ENCODE data around the gene PRRX2. TPM values are rescaled to one million over a fixed set of nuclear protein-coding genes. Genes with fewer than 3 reads are reported as not detected.
A peak's percentile ranks its signal among the peaks of the same experiment; 100 is the strongest.
"Not testable (repeated sequence)": the region's sequence is repeated elsewhere in the genome, so short reads cannot be mapped to it uniquely, and the experiment has no call there.

Gene PRRX2
- total RNA-seq, 2 donors from 2014 or later, result 1.0 TPM; not detected in 1

DNA sequence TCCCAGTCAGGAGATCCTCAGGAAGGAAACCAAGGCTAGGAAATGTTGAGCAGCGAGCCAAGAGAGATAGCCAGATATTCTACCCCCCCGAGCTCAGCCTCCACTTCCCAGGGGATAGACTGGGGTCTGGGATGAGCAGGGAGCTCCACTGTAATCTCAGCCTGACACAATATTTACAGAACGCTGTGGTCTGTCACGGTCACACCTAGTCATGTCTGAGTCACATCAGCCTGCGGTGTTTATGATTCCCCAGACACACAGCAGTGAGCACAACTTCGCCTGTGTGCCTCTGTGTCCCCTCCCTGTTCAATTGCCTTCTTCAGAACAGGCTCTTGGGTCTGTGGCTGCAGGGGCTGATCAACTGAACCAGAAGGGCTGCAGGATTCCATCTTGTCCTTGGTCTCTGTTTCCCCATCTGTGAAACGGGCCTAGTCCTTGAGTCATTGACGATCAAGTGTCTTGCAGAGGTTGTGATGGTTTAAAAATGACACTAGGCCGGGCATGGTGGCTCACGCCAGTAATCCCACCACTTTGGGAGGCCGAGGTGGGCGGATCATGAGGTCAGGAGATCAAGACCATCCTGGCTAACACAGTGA is 8.6 kb upstream of the PRRX2 start:
- 64 to 70% methylated on average over 9 to 12 of the region's 12 CpGs for WGBS, 2 donors
- no peak overlapping the region for H3K4me3 ChIP-seq
- H3K27ac ChIP-seq, result no peak overlapping the region
- TF ChIP-seq, protein P1, sequence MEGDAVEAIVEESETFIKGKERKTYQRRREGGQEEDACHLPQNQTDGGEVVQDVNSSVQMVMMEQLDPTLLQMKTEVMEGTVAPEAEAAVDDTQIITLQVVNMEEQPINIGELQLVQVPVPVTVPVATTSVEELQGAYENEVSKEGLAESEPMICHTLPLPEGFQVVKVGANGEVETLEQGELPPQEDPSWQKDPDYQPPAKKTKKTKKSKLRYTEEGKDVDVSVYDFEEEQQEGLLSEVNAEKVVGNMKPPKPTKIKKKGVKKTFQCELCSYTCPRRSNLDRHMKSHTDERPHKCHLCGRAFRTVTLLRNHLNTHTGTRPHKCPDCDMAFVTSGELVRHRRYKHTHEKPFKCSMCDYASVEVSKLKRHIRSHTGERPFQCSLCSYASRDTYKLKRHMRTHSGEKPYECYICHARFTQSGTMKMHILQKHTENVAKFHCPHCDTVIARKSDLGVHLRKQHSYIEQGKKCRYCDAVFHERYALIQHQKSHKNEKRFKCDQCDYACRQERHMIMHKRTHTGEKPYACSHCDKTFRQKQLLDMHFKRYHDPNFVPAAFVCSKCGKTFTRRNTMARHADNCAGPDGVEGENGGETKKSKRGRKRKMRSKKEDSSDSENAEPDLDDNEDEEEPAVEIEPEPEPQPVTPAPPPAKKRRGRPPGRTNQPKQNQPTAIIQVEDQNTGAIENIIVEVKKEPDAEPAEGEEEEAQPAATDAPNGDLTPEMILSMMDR (IDR thresholded peaks at IDR 0.05), result no peak
- no peak for TF ChIP-seq POLR2A (IDR thresholded peaks at IDR 0.05)
- no peaks in the 10 kb centered on the region for H3K27me3 ChIP-seq
- no peaks in the 10 kb centered on the region for H3K9me3 ChIP-seq
- H3K36me3 ChIP-seq (replicated peaks in 1 of 2; ENCODE audit: insufficient read depth in 1 of 2, low read depth in 2 of 2), result no peaks in the 10 kb centered on the region
- ATAC-seq, result no peak
- intact Hi-C loops (cut with DNase I), result loop anchor here (10.0 kb wide), 1 partner anchor 118 kb away; no protein-coding TSS in a partner anchor
- H3K4me1 ChIP-seq, result peaks cover 3% of the 10 kb centered on the region
- DNase-seq, result no peak

DNA sequence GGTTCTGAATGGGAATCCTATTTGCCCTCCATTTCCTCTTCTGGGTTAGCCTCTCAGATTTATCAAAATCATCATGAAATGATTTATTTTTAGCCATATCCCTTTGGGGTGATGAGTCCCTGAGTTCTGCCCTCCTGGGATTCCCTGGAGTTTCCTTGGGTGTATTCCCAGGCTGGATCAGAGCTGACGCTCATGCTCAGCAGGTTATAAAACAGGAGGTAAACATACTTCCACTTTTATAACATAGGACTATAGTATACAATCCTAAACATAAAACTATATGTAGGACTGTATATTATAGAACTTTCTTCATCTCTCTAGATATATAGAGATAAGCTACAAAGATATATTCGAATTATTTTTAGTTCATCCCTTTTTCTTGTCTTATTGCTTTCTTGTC is 4.4 kb upstream of the PRRX2 start:
- Histone ChIP-seq H3K4me1 (peaks cover 6% of the 10 kb centered on the region), H3K27ac (no peak overlapping the region), H3K4me3 (no peak overlapping the region), H3K9me3 (no peaks in the 10 kb centered on the region), H3K36me3 (replicated peaks in 1 of 2; ENCODE audit: insufficient read depth in 1 of 2, low read depth in 2 of 2) (no peaks in the 10 kb centered on the region), H3K27me3 (peaks cover 0 to 6% of the 10 kb centered on the region in 2 donors)
- DNase-seq, result no peak
- TF ChIP-seq POLR2A (IDR thresholded peaks at IDR 0.05), result no peak
- TF ChIP-seq, protein P1 (IDR thresholded peaks at IDR 0.05), result no peak
- no peak for ATAC-seq
- WGBS, 2 donors, result 79 to 83% methylated on average over 2 of the region's 2 CpGs
- intact Hi-C loops (cut with DNase I), result no loop called here

DNA sequence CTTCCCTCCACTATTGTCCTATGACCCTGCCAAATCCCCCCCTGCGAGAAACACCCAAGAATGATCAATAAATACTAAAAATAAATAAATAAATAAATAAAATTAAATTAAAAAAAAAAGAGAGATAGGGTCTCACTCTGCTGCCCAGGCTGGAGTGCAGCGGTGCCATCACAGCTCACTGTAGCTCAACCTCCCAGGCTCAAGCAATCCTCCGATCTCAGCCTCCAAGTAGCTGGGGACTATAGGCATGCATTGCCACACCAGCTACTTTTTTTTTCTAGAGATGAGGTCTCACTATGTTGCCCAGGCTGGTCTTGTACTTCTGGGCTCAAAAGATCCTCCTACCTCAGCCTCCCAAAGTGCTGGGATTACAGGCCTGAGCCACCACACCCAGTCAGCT is 3.2 kb upstream of the PRRX2 start:
- H3K27me3 ChIP-seq; DNase-seq; H3K4me1 ChIP-seq; H3K9me3 ChIP-seq; intact Hi-C loops (cut with DNase I); H3K27ac ChIP-seq; H3K4me3 ChIP-seq; H3K36me3 ChIP-seq (replicated peaks in 1 of 2; ENCODE audit: insufficient read depth in 1 of 2, low read depth in 2 of 2); ATAC-seq: not testable (repeated sequence)
- 65 to 66% methylated on average over 3 of the region's 3 CpGs for WGBS, 2 donors

DNA sequence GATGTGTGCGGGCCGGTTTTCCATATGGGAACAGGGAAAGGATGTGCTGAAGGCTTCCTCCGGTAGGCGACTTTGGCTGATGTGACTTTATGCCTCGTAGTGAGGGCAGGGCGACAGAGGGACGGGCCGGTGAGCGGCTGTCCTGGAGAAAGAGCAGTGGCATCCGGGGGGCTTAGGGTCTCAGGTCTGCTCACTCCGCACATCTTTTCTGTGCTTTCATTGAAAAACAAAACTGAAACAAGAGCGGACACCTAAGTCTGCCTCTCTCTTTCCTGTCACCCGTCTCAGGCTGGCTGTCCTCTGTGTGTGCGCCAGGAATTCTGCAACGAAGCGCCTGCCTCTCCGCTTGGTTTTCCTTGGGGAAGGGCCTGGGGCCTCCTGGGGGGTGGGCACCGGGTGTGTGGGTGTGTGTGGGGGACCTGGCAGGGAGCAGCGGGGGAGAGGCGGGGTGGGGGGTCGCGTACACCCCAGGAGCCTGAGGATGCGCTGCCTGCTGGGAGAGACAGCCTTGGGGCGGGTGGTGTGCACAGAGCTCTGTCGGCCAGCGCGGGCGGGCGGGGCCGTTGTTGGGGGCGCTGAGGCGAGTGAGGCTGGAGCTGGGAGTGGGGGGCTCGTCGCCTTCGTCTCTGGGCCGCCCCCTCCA is 580 bp upstream of the PRRX2 start:
- peaks cover 6% of the 10 kb centered on the region for H3K4me1 ChIP-seq
- H3K4me3 ChIP-seq, result no peak overlapping the region
- DNase-seq, result no peak
- WGBS, 2 donors, result 15 to 18% methylated on average over 24 to 34 of the region's 36 CpGs
- intact Hi-C loops (cut with DNase I), result no loop called here
- no peaks in the 10 kb centered on the region for H3K9me3 ChIP-seq
- ATAC-seq, result peak; percentile 20
- TF ChIP-seq POLR2A (IDR thresholded peaks at IDR 0.05), result no peak
- TF ChIP-seq, protein P1 (IDR thresholded peaks at IDR 0.05), result no peak
- H3K27me3 ChIP-seq, result peaks cover 0 to 6% of the 10 kb centered on the region in 2 donors
- H3K27ac ChIP-seq, result no peak overlapping the region
- no peaks in the 10 kb centered on the region for H3K36me3 ChIP-seq (replicated peaks in 1 of 2; ENCODE audit: insufficient read depth in 1 of 2, low read depth in 2 of 2)

DNA sequence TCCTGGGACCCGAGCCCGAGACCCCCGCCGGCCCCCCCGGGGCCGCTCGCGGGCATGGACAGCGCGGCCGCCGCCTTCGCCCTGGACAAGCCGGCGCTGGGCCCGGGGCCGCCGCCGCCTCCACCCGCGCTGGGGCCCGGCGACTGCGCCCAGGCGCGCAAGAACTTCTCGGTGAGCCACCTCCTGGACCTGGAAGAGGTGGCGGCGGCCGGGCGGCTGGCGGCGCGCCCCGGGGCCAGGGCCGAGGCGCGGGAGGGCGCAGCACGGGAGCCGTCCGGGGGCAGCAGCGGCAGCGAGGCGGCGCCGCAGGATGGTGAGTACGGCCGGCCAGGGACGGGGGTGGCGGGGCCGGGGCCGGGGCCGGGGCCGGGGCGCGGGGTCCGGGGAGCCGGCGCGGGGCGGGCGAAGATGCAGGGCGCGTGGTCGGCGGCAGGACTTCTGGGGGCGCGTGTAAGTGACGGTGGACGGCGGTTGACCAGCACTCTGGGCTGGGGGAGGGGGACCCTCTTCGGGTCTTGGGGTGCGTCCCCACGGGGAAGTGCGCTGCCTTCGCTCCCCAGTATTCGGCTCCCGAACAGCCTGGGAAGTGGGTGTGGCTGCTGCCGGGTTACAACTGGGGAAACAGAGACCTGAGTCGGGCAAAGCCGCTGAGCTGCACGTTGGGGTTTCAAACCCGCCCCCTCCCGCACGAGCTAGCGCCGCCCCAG is 520 bp downstream of the PRRX2 start:
- H3K4me3 ChIP-seq, result no peak overlapping the region

More for the DNA sequence above, 520 bp downstream of the PRRX2 start:
- no peaks in the 10 kb centered on the region for H3K36me3 ChIP-seq (replicated peaks in 1 of 2; ENCODE audit: insufficient read depth in 1 of 2, low read depth in 2 of 2)
- ATAC-seq (peak; percentile 38), DNase-seq (no peak)
- intact Hi-C loops (cut with DNase I), result no loop called here
- H3K27ac ChIP-seq, result no peak overlapping the region
- 4 to 13% methylated on average over 10 to 49 of the region's 88 CpGs for WGBS, 2 donors
- TF ChIP-seq POLR2A (IDR thresholded peaks at IDR 0.05), result no peak
- TF ChIP-seq, protein P1 (IDR thresholded peaks at IDR 0.05), result no peak
- peaks cover 0 to 6% of the 10 kb centered on the region in 2 donors for H3K27me3 ChIP-seq
- peaks cover 6% of the 10 kb centered on the region for H3K4me1 ChIP-seq
- no peaks in the 10 kb centered on the region for H3K9me3 ChIP-seq
